ENCODE results near the gene MTHFD2.

Gene MTHFD2

GRCh38 chr2:74198461-74199274, at the start of gene MTHFD2:
TSS of gene MTHFD2 (plus strand) at chr2:74198615. CDS start at chr2:74198642, 27 bp downstream.
- H3K27me3 ChIP-seq (ENCODE audit: control insufficient read depth, insufficient read depth, low read length), result no peaks in the 10 kb centered on the region
- H3K36me3 ChIP-seq (ENCODE audit: control insufficient read depth, insufficient read depth, low read length), result no peaks in the 10 kb centered on the region
- H3K4me3 ChIP-seq (ENCODE audit: low read length), result peak within 1 kb of the TSS; percentile 68
- H3K4me1 ChIP-seq (ENCODE audit: control insufficient read depth, insufficient read depth, low read length), result no peaks in the 10 kb centered on the region
- no peak within 1 kb of the TSS for H3K9ac ChIP-seq (ENCODE audit: low read length)
- H3K27ac ChIP-seq (ENCODE audit: low read depth, low read length), result peak within 1 kb of the TSS; percentile 70

DNA sequence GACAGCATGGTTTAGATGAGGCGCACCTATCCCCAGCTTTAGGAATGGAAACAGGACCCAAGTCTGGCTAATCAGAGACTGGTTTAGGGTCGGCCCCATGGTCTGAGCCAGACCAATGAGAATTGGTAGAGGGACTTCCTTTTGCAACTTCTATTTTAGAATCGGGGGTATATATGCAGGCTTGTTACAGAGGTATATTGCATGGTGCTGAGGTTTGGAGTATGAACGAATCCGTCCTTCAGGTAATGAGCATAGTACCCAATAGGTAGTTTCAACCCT, 49.2 kb upstream of the MTHFD2 start:
- H3K4me3 ChIP-seq (ENCODE audit: low read length), result no peak overlapping the region
- H3K27me3 ChIP-seq (ENCODE audit: control insufficient read depth, insufficient read depth, low read length), result no peaks in the 10 kb centered on the region
- H3K36me3 ChIP-seq (ENCODE audit: control insufficient read depth, insufficient read depth, low read length), result peaks cover 6% of the 10 kb centered on the region
- H3K27ac ChIP-seq (ENCODE audit: low read depth, low read length), result no peak overlapping the region
- no peak overlapping the region for H3K9ac ChIP-seq (ENCODE audit: low read length)
- H3K4me1 ChIP-seq (ENCODE audit: control insufficient read depth, insufficient read depth, low read length), result peaks cover 15% of the 10 kb centered on the region

GRCh38 chr2:74149570-74150319, 48.7 kb upstream of the MTHFD2 start:
- Histone ChIP-seq H3K27ac (ENCODE audit: low read depth, low read length) (no peak overlapping the region), H3K27me3 (ENCODE audit: control insufficient read depth, insufficient read depth, low read length) (no peaks in the 10 kb centered on the region), H3K4me1 (ENCODE audit: control insufficient read depth, insufficient read depth, low read length) (peaks cover 15% of the 10 kb centered on the region), H3K36me3 (ENCODE audit: control insufficient read depth, insufficient read depth, low read length) (peaks cover 3% of the 10 kb centered on the region), H3K9ac (ENCODE audit: low read length) (no peak overlapping the region), H3K4me3 (ENCODE audit: low read length) (no peak overlapping the region)

DNA sequence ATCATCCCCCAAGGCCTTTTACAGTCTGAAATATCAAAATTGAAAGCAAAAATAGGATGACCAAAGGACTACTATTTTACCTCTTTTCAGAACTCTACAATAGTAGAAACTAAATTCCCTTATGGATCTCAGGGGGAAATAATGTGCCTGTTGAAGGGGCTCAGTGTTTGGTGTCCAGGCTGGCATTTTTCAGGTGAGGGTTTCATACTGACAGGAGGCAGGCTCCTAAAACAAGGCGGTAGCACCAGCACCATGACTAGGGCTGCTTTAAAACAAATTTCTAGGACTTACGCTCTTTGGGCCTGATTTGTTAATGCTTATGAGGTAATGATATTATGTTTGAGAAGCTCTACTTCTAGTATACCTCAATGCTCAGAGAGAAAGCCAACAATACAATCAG, 45.5 kb upstream of the MTHFD2 start:
- Histone ChIP-seq H3K27ac (ENCODE audit: low read depth, low read length) (no peak overlapping the region), H3K27me3 (ENCODE audit: control insufficient read depth, insufficient read depth, low read length) (no peaks in the 10 kb centered on the region), H3K4me3 (ENCODE audit: low read length) (no peak overlapping the region), H3K9ac (ENCODE audit: low read length) (no peak overlapping the region), H3K36me3 (ENCODE audit: control insufficient read depth, insufficient read depth, low read length) (peaks cover 12% of the 10 kb centered on the region), H3K4me1 (ENCODE audit: control insufficient read depth, insufficient read depth, low read length) (peaks cover 5% of the 10 kb centered on the region)

- no peak overlapping the region for H3K9ac ChIP-seq (ENCODE audit: low read length)
- no peaks in the 10 kb centered on the region for H3K4me1 ChIP-seq (ENCODE audit: control insufficient read depth, insufficient read depth, low read length)
- H3K27ac ChIP-seq (ENCODE audit: low read depth, low read length), result no peak overlapping the region
- H3K27me3 ChIP-seq (ENCODE audit: control insufficient read depth, insufficient read depth, low read length), result no peaks in the 10 kb centered on the region
- H3K36me3 ChIP-seq (ENCODE audit: control insufficient read depth, insufficient read depth, low read length), result peaks cover 12% of the 10 kb centered on the region
- H3K4me3 ChIP-seq (ENCODE audit: low read length), result no peak overlapping the region
Observed at GRCh38 chr2:74155830-74156229, 42.6 kb upstream of the MTHFD2 start.

GRCh38 chr2:74162951-74163350, 35.5 kb upstream of the MTHFD2 start:
- H3K4me1 ChIP-seq (ENCODE audit: control insufficient read depth, insufficient read depth, low read length), result no peaks in the 10 kb centered on the region
- H3K36me3 ChIP-seq (ENCODE audit: control insufficient read depth, insufficient read depth, low read length), result peaks cover 24% of the 10 kb centered on the region
- no peak overlapping the region for H3K4me3 ChIP-seq (ENCODE audit: low read length)
- H3K27me3 ChIP-seq (ENCODE audit: control insufficient read depth, insufficient read depth, low read length), result no peaks in the 10 kb centered on the region
- no peak overlapping the region for H3K9ac ChIP-seq (ENCODE audit: low read length)
- H3K27ac ChIP-seq (ENCODE audit: low read depth, low read length), result no peak overlapping the region

GRCh38 chr2:74164761-74165160, 33.7 kb upstream of the MTHFD2 start:
- Histone ChIP-seq H3K9ac (ENCODE audit: low read length) (no peak overlapping the region), H3K4me3 (ENCODE audit: low read length) (no peak overlapping the region), H3K36me3 (ENCODE audit: control insufficient read depth, insufficient read depth, low read length) (peaks cover 31% of the 10 kb centered on the region), H3K27ac (ENCODE audit: low read depth, low read length) (no peak overlapping the region), H3K4me1 (ENCODE audit: control insufficient read depth, insufficient read depth, low read length) (no peaks in the 10 kb centered on the region), H3K27me3 (ENCODE audit: control insufficient read depth, insufficient read depth, low read length) (no peaks in the 10 kb centered on the region)

DNA sequence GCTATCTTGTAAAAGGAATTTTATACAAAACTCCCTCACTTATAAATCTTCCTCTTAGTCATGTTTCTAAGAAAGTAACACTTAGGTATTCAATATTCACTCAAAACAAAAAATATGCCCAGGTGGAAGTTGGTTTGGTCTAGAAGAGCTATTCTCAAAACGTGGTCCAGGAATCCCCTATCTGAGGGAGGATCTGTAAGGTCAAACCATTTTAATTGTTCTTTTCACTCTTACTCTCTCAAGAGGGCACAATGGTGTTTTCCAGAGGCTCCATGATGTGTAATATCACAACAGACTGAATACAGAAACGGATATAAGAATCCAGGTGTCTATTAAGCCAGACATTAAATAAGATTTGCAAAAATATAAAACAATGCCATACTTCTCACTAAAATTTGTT, 29.7 kb upstream of the MTHFD2 start:
- H3K36me3 ChIP-seq (ENCODE audit: control insufficient read depth, insufficient read depth, low read length), result peaks cover 34% of the 10 kb centered on the region
- H3K27me3 ChIP-seq (ENCODE audit: control insufficient read depth, insufficient read depth, low read length), result no peaks in the 10 kb centered on the region

GRCh38 chr2:74174909-74175308, 23.5 kb upstream of the MTHFD2 start:
- H3K4me3 ChIP-seq (ENCODE audit: low read length), result no peak overlapping the region
- no peaks in the 10 kb centered on the region for H3K27me3 ChIP-seq (ENCODE audit: control insufficient read depth, insufficient read depth, low read length)
- no peak overlapping the region for H3K27ac ChIP-seq (ENCODE audit: low read depth, low read length)
- H3K36me3 ChIP-seq (ENCODE audit: control insufficient read depth, insufficient read depth, low read length), result peaks cover 8% of the 10 kb centered on the region
- no peak overlapping the region for H3K9ac ChIP-seq (ENCODE audit: low read length)
- H3K4me1 ChIP-seq (ENCODE audit: control insufficient read depth, insufficient read depth, low read length), result peaks cover 7% of the 10 kb centered on the region

More for the DNA sequence above, 29.7 kb upstream of the MTHFD2 start:
- Histone ChIP-seq H3K27ac (ENCODE audit: low read depth, low read length) (no peak overlapping the region), H3K4me1 (ENCODE audit: control insufficient read depth, insufficient read depth, low read length) (no peaks in the 10 kb centered on the region), H3K9ac (ENCODE audit: low read length) (no peak overlapping the region), H3K4me3 (ENCODE audit: low read length) (no peak overlapping the region)

GRCh38 chr2:74177696-74178095, 20.7 kb upstream of the MTHFD2 start:
- Histone ChIP-seq H3K36me3 (ENCODE audit: control insufficient read depth, insufficient read depth, low read length) (no peaks in the 10 kb centered on the region), H3K4me3 (ENCODE audit: low read length) (peak overlapping the region; percentile 86), H3K9ac (ENCODE audit: low read length) (peak overlapping the region; percentile 86), H3K27ac (ENCODE audit: low read depth, low read length) (peak overlapping the region; percentile 91), H3K27me3 (ENCODE audit: control insufficient read depth, insufficient read depth, low read length) (no peaks in the 10 kb centered on the region), H3K4me1 (ENCODE audit: control insufficient read depth, insufficient read depth, low read length) (peaks cover 7% of the 10 kb centered on the region)

- no peaks in the 10 kb centered on the region for H3K27me3 ChIP-seq (ENCODE audit: control insufficient read depth, insufficient read depth, low read length)
- H3K4me3 ChIP-seq (ENCODE audit: low read length), result peak within 1 kb of the TSS; percentile 86
- no peaks in the 10 kb centered on the region for H3K36me3 ChIP-seq (ENCODE audit: control insufficient read depth, insufficient read depth, low read length)
- H3K9ac ChIP-seq (ENCODE audit: low read length), result peak within 1 kb of the TSS; percentile 86
- peaks cover 7% of the 10 kb centered on the region for H3K4me1 ChIP-seq (ENCODE audit: control insufficient read depth, insufficient read depth, low read length)
- peak within 1 kb of the TSS; percentile 91 for H3K27ac ChIP-seq (ENCODE audit: low read depth, low read length)
Observed at GRCh38 chr2:74178211-74179062, 20.0 kb upstream of the MTHFD2 start, which contains the start of gene MOB1A. TSS of gene MOB1A (minus strand) at chr2:74178879. CDS start at chr2:74178674, 205 bp downstream.
